Measurements from ENCODE around the gene LSS. TPM values are rescaled to one million over a fixed set of nuclear protein-coding genes. Genes with fewer than 3 reads are reported as not detected.
"Not testable (repeated sequence)": the region's sequence is repeated elsewhere in the genome, so short reads cannot be mapped to it uniquely, and the experiment has no call there.

The LSS gene
- total and polyA plus RNA-seq, 8 donors, result 15.3 to 246 (median 36.1) TPM

DNA sequence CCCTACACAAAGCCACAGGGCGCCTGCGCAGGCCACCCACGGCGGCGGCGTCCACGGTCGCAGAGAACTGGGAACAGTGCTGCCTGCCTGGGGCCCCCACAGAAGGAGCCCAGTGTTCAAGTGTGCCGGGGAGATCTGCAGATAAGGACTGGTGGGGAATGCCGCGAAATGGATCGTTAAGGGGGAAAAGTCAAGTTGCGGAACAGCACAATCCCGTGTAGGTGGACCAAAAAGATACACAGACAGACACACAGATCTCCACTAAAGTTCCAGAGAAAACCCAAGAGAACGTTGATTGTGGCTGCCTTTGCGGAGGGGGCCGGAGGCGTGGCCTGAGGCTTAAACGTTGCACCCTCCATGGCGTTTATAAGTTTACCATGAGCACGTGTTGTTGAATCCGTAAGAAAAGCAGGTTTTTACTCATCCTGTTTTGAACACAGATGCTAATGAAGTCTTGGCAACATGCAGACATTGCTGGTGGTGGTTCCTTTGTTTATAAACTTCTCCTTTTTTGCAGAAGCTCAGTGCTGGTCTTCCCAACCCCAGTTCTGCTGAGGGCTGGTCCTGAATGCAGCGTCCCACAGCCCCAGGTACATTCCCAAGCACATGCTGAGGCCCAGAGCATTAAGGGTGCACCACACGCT lies 48.4 kb downstream of the LSS start:
- intact Hi-C loops (cut with DNase I; ENCODE audit: low total_unique reads), result no loop called here
- Histone ChIP-seq H3K27me3 (peaks cover 0 to 14% (median 0%) of the 10 kb centered on the region in 3 donors), H3K36me3 (peaks cover 0 to 18% (median 0%) of the 10 kb centered on the region in 4 donors), H3K9me3 (peaks cover 0 to 5% (median 0%) of the 10 kb centered on the region in 4 donors), H3K27ac (no peak overlapping the region), H3K4me3 (no peak overlapping the region), H3K4me1 (peaks cover 0 to 24% (median 6%) of the 10 kb centered on the region in 4 donors)
- WGBS, 5 donors, result 76 to 80% (median 77%) methylated on average over 24 of the region's 24 CpGs
- no peak for DNase-seq
- TF ChIP-seq CTCF (IDR thresholded peaks at IDR 0.05) (no peak), POLR2A (IDR thresholded peaks at IDR 0.05) (no peak), POLR2AphosphoS5 (IDR thresholded peaks at IDR 0.05) (no peak), EP300 (IDR thresholded peaks at IDR 0.05) (no peak)

DNA sequence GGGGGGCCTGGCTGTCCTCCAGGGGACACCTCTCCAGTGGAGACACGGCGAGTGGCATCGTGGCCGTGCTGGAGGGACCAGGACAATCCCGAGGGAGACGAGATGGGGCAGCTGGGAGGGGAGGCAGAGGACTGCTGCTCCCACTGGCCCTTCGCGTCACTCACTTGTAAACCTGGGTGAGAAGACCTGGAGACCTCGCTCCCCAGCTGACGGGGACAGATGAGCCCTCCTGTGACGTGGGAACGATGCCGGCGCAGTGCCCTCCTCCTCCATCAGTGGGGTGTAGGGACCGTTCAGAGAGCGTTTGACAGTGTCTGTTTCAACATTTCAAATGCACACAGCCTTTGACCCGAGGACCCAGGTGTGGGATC lies 48.9 kb downstream of the LSS start:
- Histone ChIP-seq H3K36me3 (peaks cover 0 to 18% (median 0%) of the 10 kb centered on the region in 4 donors), H3K9me3 (peaks cover 0 to 10% (median 0%) of the 10 kb centered on the region in 4 donors), H3K4me1 (peaks cover 0 to 24% (median 3%) of the 10 kb centered on the region in 4 donors), H3K27ac (no peak overlapping the region), H3K4me3 (no peak overlapping the region), H3K27me3 (peaks cover 0 to 10% (median 0%) of the 10 kb centered on the region in 3 donors)
- no peak for DNase-seq
- no peak for TF ChIP-seq CTCF (IDR thresholded peaks at IDR 0.05)
- TF ChIP-seq POLR2AphosphoS5 (IDR thresholded peaks at IDR 0.05), result no peak
- TF ChIP-seq POLR2A (IDR thresholded peaks at IDR 0.05), result no peak
- 84 to 95% (median 89%) methylated on average over 9 to 17 of the region's 17 CpGs for WGBS, 5 donors
- intact Hi-C loops (cut with DNase I; ENCODE audit: low total_unique reads), result no loop called here

DNA sequence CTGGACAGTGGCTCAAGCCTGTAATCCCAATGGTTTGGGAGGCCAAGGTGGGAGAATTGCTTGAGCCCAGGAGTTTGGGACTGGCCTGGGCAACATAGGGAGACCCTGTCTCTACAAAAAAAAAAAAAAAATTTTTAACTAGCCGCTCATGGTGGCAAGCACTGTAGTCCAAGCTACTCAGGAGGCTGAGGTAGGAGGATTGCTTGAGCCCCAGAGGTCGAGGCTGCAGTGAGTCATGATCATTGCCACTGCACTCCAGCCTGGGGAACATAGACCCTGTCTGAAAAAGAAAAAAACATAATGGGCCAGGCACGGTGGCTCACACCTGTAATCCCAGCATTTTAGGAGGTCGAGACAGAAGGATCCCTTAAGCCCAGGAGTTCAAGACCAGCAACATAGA lies 49.6 kb downstream of the LSS start:
- 79 to 95% (median 88%) methylated on average over 4 of the region's 4 CpGs for WGBS, 5 donors
- no peak for TF ChIP-seq CTCF (IDR thresholded peaks at IDR 0.05)
- Histone ChIP-seq H3K36me3 (peaks cover 0 to 18% (median 0%) of the 10 kb centered on the region in 4 donors), H3K27me3 (peaks cover 0 to 2% (median 0%) of the 10 kb centered on the region in 3 donors), H3K4me1 (peaks cover 0 to 23% (median 3%) of the 10 kb centered on the region in 4 donors), H3K27ac (no peak overlapping the region), H3K4me3 (no peak overlapping the region), H3K9me3 (peaks cover 0 to 17% (median 0%) of the 10 kb centered on the region in 4 donors)
- no peak for DNase-seq
- intact Hi-C loops (cut with DNase I; ENCODE audit: low total_unique reads), result no loop called here

GRCh38 chr21:46176443-46177129 lies 52.0 kb downstream of the LSS start:
- 92 to 98% (median 93%) methylated on average over 3 of the region's 3 CpGs for WGBS, 5 donors
- peaks cover 0 to 23% (median 0%) of the 10 kb centered on the region in 4 donors for H3K9me3 ChIP-seq
- not testable (repeated sequence) for H3K4me3 ChIP-seq

GRCh38 chr21:46173573-46173972 lies 55.0 kb downstream of the LSS start:
- Histone ChIP-seq H3K9me3 (peaks cover 0 to 23% (median 0%) of the 10 kb centered on the region in 4 donors), H3K27me3 (peaks cover 0 to 17% (median 0%) of the 10 kb centered on the region in 3 donors), H3K4me1 (no peaks in the 10 kb centered on the region), H3K27ac (no peak overlapping the region), H3K36me3 (peaks cover 0 to 5% (median 0%) of the 10 kb centered on the region in 4 donors), H3K4me3 (no peak overlapping the region)
- intact Hi-C loops (cut with DNase I; ENCODE audit: low total_unique reads), result no loop called here
- DNase-seq, result no peak
- TF ChIP-seq EP300 (IDR thresholded peaks at IDR 0.05), result no peak
- TF ChIP-seq POLR2AphosphoS5 (IDR thresholded peaks at IDR 0.05), result no peak
- TF ChIP-seq CTCF (IDR thresholded peaks at IDR 0.05), result no peak
- no peak for TF ChIP-seq POLR2A (IDR thresholded peaks at IDR 0.05)
- WGBS, 5 donors, result 88 to 100% (median 100%) methylated on average over 1 of the region's 1 CpG

More at GRCh38 chr21:46176443-46177129, 52.0 kb downstream of the LSS start:
- intact Hi-C loops (cut with DNase I; ENCODE audit: low total_unique reads); DNase-seq; H3K4me1 ChIP-seq; H3K27ac ChIP-seq: not testable (repeated sequence)
- Histone ChIP-seq H3K36me3 (peaks cover 0 to 18% (median 0%) of the 10 kb centered on the region in 4 donors), H3K27me3 (peaks cover 0 to 17% (median 0%) of the 10 kb centered on the region in 3 donors)

Measured in stomach (tissue), 9 donors.